Fibroblast of skin of right quadriceps (primary cell): ENCODE measurements around the gene TIMM10B.

Experiments used
- DNase-seq: peaks from one replicate; pipeline ENCODE4 v3.0.0-alpha.2; 2013

TIMM10B gene, protein sequence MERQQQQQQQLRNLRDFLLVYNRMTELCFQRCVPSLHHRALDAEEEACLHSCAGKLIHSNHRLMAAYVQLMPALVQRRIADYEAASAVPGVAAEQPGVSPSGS

DNA sequence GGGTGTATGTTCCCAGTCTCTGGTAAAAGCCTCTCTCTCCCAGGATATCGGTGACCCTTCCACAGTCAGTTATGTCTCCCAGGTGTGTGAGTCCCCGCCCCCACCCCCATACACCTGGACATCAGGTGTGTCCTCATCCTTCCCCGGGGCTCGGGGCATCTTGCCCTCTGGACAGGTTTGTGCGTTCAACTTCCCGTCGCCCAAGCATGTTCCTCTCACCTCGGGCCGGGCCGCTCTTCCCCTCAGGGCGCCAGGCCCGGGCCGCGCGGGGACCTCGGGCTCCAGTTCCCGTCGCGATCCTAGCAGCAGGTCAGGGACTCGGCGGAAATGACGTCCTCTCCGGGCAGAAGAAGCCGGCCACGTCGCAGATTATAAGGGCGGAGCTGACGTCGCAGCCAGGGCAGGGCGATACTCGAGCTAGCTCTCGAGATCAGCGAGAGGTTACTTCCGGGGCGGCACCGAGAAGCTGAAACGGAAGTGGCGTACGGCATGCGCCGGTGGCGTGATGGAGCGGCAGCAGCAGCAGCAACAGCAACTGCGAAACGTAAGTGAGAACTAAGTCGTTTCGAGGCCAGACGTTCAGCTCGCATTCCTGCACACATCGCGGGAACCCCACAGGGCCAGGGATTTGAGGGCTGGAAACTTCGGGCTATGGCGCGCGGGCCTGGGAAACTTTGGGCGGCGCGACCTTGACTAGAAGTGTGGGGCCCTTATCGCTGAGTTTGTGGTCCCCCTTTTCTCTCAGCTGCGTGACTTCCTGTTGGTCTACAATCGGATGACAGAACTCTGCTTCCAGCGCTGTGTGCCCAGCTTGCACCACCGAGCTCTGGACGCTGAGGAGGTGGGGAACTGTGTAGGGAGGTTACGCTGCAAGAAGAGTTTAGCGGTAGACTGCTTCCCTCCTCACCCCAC, at the start of gene TIMM10B, which contains the start of gene ARFIP2:
TSS of gene TIMM10B (plus strand) at position 490 of the 912 bp plus-strand sequence. CDS start at position 506, 16 bp downstream.
TSS of gene ARFIP2 (minus strand) at position 320 of the 912 bp plus-strand sequence. CDS start 910 bp downstream, outside the sequence.
- DNase-seq: peak; percentile 98

DNA sequence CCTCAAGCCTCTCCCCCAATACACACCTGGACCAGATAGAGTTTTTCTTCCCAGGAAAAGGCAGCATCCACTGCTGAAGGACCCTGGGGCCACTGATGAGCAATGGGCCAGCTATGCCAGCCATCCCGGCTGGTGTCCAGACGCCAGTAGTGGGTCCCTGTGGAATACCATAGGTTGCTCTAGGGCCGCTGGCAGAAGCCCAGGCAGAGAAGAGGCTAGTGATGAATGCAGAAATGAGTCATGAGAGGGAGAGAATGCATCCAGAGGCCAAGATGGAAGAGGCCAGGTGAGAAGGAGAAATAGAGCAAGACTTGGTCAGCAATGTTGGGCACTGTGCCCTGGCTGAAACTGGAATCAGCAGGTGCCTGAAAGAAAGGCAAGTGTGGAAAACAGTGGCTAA, 49.4 kb upstream of the TIMM10B start:
- DNase-seq: peak; percentile 74

DNA sequence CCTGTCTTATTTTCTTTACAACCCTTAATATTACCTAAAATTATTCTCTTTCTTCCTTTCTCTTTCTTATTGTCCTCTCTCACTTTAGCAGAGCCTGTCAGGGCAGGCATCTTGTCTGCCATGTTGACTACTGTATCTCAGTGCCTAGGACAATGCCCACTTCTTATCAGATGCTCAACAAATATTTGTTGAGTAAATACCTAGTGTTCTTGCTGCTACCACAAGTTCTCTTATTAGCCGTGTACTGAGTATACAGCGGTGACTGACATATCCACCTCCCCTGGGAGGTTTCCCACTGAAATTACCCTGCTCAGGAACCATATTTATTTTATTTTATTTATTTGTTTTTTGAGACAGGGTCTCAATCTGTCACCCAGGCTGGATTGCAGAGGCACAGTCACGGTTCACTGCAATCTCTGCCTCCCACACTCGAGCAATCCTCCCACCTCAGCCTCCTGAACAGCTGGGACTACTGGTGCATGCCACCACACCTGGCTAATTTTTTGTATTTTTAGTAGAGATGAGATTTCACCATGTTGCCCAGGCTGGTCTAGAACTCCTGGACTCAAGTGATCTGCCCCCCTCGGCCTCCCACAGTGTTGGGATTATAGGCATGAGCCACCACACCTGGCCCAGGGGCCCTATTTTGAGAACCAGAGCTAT, 47.2 kb upstream of the TIMM10B start:
- no peak for DNase-seq

DNA sequence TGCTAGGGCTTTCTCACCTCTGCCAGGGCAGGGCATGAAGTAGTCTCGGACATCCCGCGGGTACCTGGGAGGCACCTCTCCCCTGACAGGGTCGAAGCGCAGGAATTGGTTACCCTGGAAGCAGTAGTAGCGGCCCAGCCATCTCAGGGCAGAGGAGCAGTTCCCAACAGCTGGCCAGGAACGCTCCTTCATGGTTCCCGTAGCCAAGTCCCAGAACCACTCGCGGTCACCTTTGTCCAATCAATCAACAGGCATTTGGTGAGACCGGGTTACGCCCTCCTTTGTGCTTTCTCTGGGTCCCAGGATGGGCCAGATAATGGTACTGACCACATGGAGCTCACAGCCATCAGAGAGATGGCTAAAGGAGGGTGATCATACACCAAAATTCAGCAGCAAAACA, 43.9 kb upstream of the TIMM10B start:
- DNase-seq: no peak

DNA sequence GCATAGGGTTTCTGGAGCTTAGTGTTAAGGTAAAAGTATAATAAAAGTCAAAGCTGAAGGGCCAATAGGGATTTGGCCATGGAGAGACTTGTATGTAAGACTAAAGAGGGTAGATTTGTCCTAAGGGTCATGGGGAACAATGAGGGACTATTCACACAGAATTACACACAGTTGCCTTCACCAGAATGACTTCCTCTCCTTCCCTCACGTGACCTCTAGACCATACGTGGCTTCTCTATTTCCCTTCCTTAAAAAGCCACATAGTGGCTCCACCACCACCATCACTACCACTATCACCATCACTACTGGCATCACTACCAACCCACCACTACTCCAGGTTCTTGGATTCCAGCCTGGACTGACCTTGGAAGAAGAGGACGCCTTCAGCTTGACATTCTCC, 43.3 kb upstream of the TIMM10B start:
- DNase-seq: no peak

DNA sequence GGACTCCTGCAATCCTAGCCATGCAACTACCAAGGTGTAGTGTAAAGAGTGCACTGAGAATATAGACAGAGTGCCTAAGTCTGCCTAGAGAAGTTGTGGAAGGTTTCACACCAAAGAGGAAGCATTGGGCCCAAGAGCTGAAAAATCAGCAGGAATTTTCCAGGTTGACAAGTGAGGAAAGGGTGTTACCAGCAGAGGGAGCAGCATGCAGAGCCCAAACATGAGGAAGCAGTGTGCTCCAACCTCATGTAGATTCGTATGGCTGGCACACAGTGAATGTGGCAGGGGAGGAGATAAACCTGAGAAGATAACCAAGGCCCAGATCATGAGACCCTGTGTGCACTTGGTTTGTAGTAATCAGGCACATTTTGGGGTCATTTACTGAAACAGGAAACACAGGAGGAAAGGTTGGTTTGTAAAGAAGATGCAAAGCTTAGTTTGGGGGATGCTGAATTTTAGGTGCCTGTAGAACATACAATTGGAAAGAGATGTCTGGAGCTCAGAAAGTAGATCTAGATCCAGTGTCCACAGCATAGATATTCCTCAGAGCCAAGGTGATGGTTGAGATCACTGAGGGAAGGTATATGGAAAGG, 42.2 kb upstream of the TIMM10B start:
- peak; percentile 33 for DNase-seq

DNA sequence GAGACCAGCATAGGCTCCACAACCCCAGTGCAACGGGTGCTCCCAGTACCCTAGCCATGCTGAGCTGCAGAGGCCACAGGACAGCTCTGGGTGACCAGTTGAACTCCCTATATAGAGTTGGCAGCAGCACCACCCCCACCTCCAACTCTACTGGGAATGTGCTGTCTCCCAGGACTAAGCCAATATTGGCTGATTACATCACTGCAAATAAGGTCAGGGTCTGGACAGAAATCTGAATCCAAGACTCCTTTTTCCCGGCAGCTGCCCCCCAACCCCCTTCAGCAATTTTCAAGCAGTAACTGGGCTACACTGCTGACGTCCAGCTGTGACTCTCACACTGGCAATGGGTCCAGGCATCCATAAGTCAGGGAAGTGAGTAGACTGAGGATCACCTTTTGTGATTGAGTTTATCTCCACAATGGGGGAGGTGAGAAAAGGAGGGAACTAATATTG, 40.4 kb upstream of the TIMM10B start, which contains the start of gene HPX:
TSS of gene HPX (minus strand) at position 82 of the 453 bp plus-strand sequence. CDS start at position 58, 24 bp downstream.
- DNase-seq: no peak

DNA sequence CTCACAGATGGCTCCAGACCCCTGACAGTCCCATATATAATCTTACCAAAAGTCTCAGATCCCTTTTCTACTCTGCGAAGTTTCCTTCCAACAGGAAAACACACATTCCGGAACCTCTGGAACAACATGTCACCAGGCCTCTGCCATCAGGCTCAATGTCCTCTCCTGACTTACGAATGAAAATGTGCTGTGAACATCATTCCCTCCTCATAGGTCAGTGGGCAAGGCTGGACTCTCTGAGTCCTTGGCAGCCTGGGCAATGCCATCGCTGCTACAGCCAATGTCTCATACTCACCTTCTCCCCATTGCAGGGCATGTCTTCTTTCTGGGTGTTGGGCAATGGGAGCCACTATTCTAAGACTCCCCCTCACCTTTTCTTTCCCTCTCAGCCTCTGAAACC, 38.9 kb upstream of the TIMM10B start:
- no peak for DNase-seq

DNA sequence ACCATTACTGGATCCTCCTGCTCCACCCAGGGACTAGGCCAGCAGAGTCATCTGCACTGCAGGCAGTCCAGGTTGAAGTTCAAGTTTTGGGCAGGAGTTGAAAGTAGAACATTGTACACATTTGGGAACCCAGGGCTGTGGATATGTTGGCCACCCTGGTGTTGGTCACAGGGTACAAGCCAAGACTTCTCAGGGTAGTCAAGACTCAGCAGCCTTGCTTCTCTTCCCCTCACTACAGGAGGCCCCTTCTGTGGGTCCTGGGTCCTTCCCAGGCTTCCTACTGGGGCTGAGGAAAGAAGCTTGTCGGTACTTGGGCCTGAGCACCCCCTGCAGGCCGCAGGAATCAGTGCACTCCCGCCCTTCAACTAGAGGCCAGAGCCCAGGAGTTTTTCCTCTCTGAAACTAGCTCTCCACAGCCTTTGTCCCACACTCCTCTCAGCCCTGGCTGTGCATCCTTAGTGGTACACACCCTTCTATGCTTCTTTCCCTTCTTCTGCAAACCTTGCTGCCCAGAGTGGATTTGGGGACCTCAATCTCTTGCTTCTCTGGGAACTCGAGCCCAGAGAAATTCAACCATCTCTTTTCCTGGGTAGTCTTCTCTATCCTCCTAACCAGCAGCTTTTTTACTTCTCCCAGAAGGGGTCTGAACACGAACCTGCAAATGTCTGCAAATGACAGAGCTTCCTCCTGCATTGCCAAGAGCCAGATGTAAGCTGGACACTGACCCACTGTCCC, 37.9 kb upstream of the TIMM10B start:
- DNase-seq: peak; percentile 48

DNA sequence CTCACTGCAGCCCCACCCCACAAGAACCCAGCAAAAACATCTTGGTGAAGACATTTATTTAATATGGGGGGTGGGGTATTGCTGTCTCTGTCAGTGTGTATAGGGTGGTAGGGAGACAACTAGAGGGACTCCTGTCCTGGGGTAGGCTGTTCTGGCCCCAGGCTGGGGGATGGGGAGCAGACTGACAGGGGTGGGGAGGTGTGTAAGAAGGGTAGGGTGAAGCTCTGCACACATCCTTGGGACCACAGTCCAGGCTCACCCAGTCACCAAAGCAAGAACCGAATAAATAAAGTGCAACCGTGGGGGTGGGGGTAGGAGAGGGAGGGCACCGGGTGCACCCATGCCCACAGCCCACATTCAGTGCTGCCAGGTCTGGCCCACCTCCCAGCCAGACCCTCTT, 32.7 kb upstream of the TIMM10B start:
- no peak for DNase-seq

DNA sequence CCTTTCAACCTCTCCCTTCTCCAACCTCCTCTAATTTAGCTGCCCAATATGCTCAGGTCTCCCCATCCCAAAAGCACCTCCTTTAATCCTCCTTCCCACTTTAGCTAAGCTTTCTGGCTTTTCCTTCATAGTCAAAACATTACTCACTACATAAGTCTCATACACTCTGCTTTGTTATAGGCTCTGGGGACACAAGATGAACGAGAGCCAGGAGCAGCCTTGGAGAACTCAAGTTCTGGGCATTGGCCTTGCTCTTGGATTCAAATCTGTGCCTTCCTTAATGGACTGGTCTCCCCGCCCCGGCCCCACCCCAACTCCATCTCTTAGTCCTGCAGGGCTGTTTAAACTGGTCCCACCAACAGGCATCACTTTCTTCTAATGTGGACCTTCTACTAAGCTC, 29.1 kb upstream of the TIMM10B start:
- peak; percentile 33 for DNase-seq

DNA sequence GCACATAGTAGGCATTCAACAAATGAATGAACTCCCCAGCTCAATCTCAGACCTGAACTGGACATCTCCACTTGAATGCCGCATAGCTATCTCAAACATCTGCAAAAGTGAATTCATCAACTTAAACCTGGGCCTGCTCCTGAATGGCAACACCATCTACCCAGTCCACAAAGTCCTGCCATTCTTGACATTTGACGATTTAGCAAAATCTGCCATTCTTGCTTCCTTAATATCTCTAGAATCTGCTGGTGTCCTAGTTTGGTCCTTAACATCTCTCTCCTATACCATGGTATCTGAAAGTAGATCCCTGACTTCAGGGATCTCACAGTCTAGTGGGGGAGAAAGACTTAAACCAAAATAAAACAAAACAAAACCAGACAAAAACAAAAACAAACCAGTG, 28.1 kb upstream of the TIMM10B start:
- no peak for DNase-seq

DNA sequence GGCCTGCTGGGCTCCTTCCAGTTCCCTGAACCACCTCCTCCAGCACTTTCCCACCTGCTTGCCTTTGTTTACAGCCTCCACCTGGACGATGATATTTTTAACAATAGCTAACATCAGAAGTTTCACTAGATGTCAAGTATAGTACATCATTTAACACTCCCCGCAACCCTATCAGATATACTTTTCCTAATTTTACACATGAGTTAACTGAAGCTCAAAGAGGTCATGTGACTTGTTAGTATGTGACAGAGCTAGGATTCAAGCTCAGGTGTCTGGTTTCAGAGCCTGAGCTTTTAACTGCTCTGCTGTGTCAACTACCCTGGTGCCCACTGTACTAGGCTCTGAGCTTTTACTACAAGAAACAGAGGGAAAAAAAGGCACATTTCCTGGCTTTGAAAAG, 26.2 kb upstream of the TIMM10B start:
- DNase-seq: no peak

DNA sequence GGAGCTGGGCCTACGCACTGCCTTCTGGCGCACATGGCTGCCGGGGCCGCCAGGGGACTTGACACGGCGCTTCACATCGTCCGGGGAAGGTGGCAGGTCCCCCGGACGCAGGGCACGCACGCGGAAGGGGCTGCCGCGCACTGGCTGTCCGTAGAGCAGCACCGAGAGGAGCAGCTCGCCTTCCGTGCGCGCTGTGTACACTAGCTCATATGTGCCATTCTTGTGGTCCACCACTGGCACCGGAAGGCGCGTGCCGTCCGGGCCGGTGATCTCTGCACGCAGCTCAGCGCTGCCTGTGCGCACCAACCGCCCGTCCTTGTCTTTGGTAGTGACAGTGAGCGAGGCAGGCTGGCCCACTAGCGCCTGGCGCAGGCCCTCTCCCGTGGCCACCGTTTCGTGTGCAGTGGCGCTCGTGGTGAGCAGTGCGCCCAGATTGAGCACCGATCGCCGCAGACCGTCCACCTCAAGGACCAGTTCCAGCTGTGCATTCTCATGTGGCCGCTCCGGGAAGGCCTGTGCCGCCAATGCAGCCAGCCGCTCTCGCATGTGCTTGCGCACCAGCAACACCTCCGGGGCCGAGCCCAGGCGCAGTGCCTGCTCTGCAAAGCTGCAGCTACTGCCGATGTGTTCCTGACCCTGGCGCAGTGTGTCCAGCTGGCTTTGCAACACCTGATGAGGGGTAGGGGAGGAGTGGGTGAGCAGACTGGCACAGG, 24.8 kb upstream of the TIMM10B start:
- no peak for DNase-seq

DNA sequence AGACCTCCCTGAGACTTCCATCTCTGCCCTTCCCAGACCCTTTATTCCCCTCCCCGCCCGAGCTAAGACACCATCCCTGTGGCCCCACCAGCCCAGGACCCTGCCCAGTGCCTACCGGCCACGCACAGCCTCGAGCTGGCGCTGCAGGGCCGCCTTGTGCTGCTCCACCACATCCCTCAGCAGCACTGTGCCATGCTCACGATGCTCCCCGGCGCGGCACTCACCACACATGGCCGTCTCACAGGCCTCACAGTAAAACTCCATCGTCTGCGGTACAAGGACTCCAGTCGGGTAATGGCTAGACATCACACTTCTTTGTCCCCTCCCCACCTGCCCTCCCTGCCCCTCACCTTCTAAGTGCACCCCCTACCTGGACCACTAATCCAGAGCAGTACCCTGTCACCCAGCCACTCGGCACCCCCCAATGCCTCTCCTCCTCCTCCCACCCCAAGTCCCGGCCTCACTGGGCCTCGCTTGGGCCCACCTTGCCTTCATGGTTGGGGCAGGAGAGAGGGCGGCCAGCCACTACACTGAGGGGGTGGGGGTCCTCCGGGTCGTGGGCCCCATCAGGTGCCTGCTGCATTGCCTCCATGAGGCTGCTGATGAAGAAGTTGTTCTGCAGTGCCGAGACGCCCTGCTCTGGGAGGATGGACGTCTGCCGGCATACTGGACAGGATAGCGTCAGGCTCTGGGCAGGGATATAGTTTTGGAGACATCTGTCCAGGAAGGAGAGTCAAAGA, 23.6 kb upstream of the TIMM10B start:
- no peak for DNase-seq

DNA sequence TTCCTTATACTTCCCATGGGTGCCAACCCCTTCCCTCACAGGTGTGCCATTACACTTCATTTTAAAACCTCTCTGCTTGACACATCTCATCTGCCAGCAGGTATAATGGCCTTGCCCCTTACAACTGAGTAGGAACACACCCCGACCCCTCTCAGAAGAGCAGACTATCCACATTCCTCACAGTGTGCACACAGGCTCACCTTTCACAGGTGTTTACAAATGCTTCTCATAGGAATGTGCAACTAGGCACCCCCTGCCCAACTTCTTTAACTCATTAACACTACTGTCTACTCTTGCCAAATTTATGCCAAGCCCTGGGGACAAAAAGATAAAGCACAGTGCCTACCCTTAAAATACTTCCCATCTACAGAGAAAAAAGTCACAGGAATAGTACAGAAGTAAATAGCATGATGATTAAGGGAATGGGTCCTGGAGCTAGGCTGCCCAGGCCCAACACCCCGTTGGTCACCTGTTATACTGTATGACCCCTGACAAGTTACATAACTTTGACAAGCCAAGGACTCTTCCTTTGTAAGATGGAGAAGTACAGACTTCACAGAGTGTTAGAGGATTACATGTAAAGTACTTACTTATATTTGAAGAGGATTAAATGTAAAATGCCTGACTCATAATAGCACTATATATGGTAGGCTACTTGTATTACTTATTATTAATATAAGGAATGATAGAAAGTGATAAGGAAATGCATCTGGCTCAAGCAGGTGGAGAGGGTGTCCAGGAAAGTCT, 22.8 kb upstream of the TIMM10B start:
- DNase-seq: no peak

DNA sequence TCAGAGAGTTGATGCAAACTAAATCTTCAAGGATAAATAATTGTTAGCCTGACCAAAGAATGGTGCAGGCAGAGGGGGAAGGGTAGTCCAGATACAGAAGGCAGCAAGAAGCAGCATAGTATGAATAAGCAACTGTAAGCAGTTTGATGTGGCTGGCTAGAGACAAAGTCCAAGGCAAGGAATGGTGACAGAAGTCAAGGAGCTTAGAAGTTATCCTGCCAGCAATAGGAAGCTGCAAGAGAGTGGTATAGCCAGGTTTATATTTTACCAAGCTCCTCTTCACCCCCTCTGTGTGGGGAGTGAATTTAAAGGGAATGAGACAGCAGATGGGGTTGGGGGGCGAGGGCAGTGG, 22.2 kb upstream of the TIMM10B start:
- no peak for DNase-seq

DNA sequence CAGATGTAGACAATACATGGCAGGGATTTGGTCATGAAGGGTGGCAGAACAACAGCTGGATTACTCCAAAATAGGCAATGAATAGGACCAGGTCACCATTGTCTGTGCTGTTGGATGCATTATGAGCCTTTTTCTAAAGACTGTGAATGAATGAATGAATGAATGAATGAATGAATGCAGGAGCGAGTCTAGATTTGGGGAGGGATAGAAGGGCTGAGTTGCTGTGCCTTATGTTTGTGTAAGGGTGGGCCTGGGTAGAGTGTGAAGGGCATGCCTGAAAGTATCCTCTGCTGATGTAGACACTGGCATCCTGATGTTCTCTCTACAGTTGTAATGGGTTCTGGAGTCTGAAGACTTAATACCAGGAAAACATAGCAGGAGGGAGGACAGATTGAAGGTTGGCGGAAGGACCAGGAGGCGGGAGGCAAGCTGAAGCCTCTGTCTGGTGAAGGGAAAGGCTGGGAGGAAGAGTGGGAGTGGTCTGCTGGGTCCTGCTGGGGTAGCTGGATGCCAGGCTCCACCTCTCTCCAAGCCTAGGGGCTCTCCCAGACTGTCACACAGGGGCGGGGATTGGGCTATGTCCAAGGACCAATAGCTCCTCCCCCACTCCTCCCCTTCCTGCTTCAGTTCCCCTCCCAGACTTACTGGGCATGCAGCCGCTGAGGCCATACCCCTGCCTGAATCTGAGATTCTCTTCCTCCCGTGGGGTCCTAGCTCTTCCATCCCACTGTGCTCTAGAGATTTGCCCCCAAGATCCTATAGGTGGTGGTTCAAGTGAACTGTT, 12.4 kb upstream of the TIMM10B start:
- DNase-seq: peak; percentile 85

DNA sequence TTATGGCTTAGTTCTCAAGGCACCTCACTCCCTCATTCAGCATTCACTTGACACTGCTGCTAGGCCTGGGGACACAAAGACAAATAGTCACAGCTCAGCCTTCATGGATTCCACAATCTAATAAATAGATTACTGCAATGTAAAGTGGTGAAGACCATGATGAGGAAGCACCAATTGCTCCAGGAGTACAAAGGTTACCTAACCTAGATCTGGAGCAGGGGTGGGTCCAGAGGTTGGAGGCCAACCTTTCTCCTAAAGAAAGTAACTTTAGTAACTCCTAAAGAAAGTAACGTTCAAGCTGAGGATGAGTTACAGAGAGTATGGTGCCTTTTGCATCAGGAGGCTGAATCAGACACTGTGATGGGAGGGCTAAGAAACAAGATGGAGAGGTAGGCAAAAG, 11.7 kb upstream of the TIMM10B start:
- no peak for DNase-seq

DNA sequence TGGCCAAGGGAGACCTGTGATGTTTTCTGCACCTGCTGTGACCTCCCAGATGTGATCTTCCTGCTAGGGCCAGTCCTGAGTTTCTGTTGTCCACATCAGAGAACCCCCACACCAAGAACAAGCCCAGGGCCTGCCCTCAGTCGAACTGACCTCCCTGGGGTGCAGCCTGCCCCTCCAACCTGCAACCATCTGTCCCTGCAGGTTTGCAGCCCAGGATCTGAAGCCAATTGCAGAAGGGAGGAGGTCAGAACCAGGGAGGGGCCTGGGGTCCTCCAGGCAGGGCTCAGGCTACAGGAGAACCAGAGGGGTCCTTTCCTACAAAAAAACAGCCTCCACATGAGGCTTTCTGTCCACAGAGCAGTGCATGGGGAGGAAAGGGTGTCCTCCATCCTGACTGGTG, 8.4 kb upstream of the TIMM10B start:
- no peak for DNase-seq
